HG03460 (cell line): Measurements from ENCODE around the gene MAPK12.

Source experiments
- ATAC-seq: cut with Tn5 transposase; IDR thresholded peaks from one replicate; pipeline ENCODE4 v1.9.1; 2021; ENCODE audit not compliant: unreplicated experiment

MAPK12 gene

GRCh38 chr22:50236731-50237409 is 24.6 kb downstream of the MAPK12 start:
- ATAC-seq = no peak

- no peak for ATAC-seq
Measured at GRCh38 chr22:50233223-50233622, 28.3 kb downstream of the MAPK12 start.

GRCh38 chr22:50232481-50233151 is 28.9 kb downstream of the MAPK12 start:
- ATAC-seq = no peak

- ATAC-seq = no peak
Measured at GRCh38 chr22:50229370-50229769, 32.1 kb downstream of the MAPK12 start.

- ATAC-seq = no peak
Measured at GRCh38 chr22:50228366-50228765, 33.1 kb downstream of the MAPK12 start.

- no peak for ATAC-seq
Measured at GRCh38 chr22:50227579-50228215, 33.8 kb downstream of the MAPK12 start.

GRCh38 chr22:50226875-50227165 is 34.7 kb downstream of the MAPK12 start:
- ATAC-seq = no peak

- ATAC-seq = no peak
Measured at GRCh38 chr22:50226063-50226874, 35.2 kb downstream of the MAPK12 start.

GRCh38 chr22:50225200-50225969 is 36.1 kb downstream of the MAPK12 start:
- no peak for ATAC-seq

GRCh38 chr22:50224071-50224470 is 37.4 kb downstream of the MAPK12 start:
- ATAC-seq = no peak

- ATAC-seq = no peak
Measured at GRCh38 chr22:50222508-50222907, 39.0 kb downstream of the MAPK12 start.

- no peak for ATAC-seq
Measured at GRCh38 chr22:50221410-50222300, 39.8 kb downstream of the MAPK12 start.

GRCh38 chr22:50220603-50221409 is 40.7 kb downstream of the MAPK12 start:
- no peak for ATAC-seq

GRCh38 chr22:50219800-50220602 is 41.5 kb downstream of the MAPK12 start:
- ATAC-seq = no peak

- ATAC-seq = no peak
Measured at GRCh38 chr22:50218996-50219727, 42.3 kb downstream of the MAPK12 start.

- ATAC-seq = no peak
Measured at GRCh38 chr22:50218153-50218995, 43.1 kb downstream of the MAPK12 start.
